ENCODE results near the gene ZNF664. TPM values are rescaled to one million over a fixed set of nuclear protein-coding genes. Genes with fewer than 3 reads are reported as not detected.

ZNF664 gene
- total and polyA plus RNA-seq, 2 donors (not counting 1 experiment from before 2014, with no cell fraction given): 14.3 to 47.1 TPM

DNA sequence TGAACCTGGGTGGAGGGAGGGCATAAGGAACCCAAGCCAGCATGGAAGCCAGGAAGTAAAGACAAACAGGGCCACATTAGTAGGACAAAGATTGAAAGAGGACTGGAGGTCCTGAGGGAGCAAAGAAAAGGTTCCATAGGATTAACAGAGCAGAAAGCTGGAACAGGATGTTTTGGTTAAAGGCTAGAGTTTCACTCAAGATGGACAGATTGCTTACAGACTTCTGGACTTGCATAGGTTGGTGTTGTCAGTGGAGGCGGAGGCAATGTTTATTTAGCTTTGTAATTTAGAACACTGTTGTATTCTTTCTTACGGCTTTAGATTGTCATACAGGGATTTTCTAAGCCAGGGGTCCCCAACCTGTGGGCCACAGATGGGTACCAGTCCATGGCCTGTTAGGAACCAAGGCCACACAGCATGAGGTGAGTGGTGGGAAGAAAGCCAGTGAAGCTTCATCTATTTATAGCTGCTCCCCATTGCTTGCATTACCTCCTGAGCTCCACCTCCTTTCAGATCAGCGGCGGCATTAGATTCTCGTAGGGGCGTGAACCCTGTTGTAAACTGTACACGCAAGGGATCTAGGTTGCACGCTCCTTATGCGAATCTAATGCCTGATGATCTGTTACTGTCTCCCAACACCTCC, 31.3 kb downstream of the ZNF664 start:
- H3K27me3 Mint-ChIP-seq: no peaks in the 10 kb centered on the region
- no peaks in the 10 kb centered on the region for H4K20me1 ChIP-seq (ENCODE audit: control insufficient read depth, insufficient read depth, low read length, poor library complexity, severe bottlenecking)
- no peak for DNase-seq
- H3K9ac ChIP-seq (ENCODE audit: low read length): no peak overlapping the region
- TF ChIP-seq, protein P1, sequence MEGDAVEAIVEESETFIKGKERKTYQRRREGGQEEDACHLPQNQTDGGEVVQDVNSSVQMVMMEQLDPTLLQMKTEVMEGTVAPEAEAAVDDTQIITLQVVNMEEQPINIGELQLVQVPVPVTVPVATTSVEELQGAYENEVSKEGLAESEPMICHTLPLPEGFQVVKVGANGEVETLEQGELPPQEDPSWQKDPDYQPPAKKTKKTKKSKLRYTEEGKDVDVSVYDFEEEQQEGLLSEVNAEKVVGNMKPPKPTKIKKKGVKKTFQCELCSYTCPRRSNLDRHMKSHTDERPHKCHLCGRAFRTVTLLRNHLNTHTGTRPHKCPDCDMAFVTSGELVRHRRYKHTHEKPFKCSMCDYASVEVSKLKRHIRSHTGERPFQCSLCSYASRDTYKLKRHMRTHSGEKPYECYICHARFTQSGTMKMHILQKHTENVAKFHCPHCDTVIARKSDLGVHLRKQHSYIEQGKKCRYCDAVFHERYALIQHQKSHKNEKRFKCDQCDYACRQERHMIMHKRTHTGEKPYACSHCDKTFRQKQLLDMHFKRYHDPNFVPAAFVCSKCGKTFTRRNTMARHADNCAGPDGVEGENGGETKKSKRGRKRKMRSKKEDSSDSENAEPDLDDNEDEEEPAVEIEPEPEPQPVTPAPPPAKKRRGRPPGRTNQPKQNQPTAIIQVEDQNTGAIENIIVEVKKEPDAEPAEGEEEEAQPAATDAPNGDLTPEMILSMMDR (IDR thresholded peaks at IDR 0.05): no peak
- TF ChIP-seq EZH2 (IDR thresholded peaks at IDR 0.05; ENCODE audit: borderline replicate concordance, insufficient read depth, low read depth, low read length, poor library complexity, severe bottlenecking): no peak
- H3K4me3 Mint-ChIP-seq: no peak overlapping the region
- H3K4me1 ChIP-seq (ENCODE audit: control insufficient read depth in 2 of 2, insufficient read depth in 2 of 2, low read length in 2 of 2): peaks cover 23 to 24% of the 10 kb centered on the region in 2 donors
- H3K4me1 Mint-ChIP-seq: peaks cover 28% of the 10 kb centered on the region
- H3K27ac ChIP-seq (ENCODE audit: low read length in 2 of 2): no peak overlapping the region
- intact Hi-C loops (cut with micrococcal nuclease): no loop called here
- no peak overlapping the region for H2AFZ ChIP-seq (ENCODE audit: insufficient read depth, low read depth, low read length, poor library complexity, severe bottlenecking)
- no peak overlapping the region for H3K27ac Mint-ChIP-seq
- ChIA-PET CTCF (interaction anchor here (1.6 to 2.9 kb wide), 2 partner anchors 27 to 100 kb away, joined by 5 to 9 read pairs; no protein-coding TSS in a partner anchor), POLR2A (no interaction called here)
- no peaks in the 10 kb centered on the region for H3K9me3 Mint-ChIP-seq (ENCODE audit: insufficient read depth)
- H3K36me3 ChIP-seq (replicated peaks in 1 of 2; ENCODE audit: control extremely low read depth in 1 of 2, control insufficient read depth in 1 of 2, extremely low read depth in 1 of 2, insufficient read depth in 2 of 2, low read length in 1 of 2): peaks cover 0 to 19% of the 10 kb centered on the region in 2 experiments
- H3K4me2 ChIP-seq (replicated peaks; ENCODE audit: low read depth, low read length, poor library complexity, severe bottlenecking): no peak overlapping the region
- no peak for ATAC-seq (ENCODE audit: low read depth)
- no peak overlapping the region for H3K4me3 ChIP-seq (ENCODE audit: control extremely low read depth in 1 of 5, extremely low read depth in 1 of 5, insufficient read depth in 1 of 5, low read depth in 2 of 5, low read length in 4 of 5)
- no peaks in the 10 kb centered on the region for H3K9me3 ChIP-seq (ENCODE audit: control extremely low read depth in 1 of 3, control insufficient read depth in 2 of 3, insufficient read depth in 1 of 3, low read length in 2 of 3)
- peaks cover 13% of the 10 kb centered on the region for H3K79me2 ChIP-seq (ENCODE audit: control insufficient read depth, insufficient read depth, low read length)
- H3K27me3 ChIP-seq (replicated peaks in 1 of 4; ENCODE audit: control extremely low read depth in 1 of 4, control insufficient read depth in 3 of 4, insufficient read depth in 4 of 4, low read length in 3 of 4): no peaks in the 10 kb centered on the region
- WGBS (ENCODE audit: insufficient coverage): 96% methylated on average over 5 of the region's 9 CpGs
